Peyer's patch (tissue), 4 donors: ENCODE results near the gene WDR93.

Experiments used
- POLR2A ChIP-seq, 2 donors: fragments of 450-650 bp; IDR thresholded peaks; one replicate each; pipeline ENCODE4 v1.5.1; 2017; ENCODE audit warnings: antibody characterized with exemption in 2 of 2, mild to moderate bottlenecking in 2 of 2, moderate library complexity in 2 of 2
- TF ChIP-seq, protein P1 (sequence below), 6 experiments: fragments of 450-650 bp in 4 of 6; fragments of 200-600 bp in 2 of 6; sonication (generic) in 1 of 6; IDR thresholded peaks; one replicate each; pipeline ENCODE4 v1.5.1; 2017 to 2019; ENCODE audit warnings: antibody characterized with exemption in 6 of 6, mild to moderate bottlenecking in 3 of 6, moderate library complexity in 1 of 6

DNA sequence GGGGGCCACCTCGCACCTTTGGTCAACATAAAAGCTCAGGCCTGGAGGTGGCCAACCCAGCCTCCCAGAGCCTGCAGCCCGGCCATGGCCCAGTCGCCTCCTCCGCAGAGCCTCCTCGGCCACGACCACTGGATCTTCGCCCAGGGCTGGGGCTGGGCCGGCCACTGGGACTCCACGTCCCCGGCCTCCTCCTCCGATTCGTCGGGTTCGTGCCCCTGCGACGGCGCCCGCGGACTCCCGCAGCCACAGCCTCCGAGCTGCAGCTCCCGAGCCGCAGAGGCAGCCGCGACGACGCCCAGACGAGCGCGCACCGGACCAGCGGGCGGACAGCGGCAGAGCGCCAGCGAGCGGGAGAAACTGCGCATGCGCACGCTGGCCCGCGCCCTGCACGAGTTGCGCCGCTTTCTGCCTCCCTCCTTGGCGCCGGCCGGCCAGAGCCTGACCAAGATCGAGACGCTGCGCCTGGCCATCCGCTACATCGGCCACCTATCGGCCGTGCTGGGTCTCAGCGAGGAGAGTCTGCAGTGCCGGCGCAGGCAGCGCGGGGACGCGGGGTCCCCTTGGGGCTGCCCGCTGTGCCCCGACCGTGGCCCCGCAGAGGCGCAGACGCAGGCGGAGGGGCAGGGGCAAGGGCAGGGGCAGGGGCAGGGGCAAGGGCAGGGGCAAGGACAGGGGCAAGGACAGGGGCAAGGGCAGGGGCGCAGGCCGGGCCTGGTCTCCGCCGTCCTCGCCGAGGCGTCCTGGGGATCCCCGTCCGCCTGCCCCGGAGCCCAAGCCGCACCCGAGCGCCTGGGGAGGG lies 85.9 kb downstream of the WDR93 start, which contains the start of gene MESP2:
- peak in 1 of 2 donors; percentile 17 for TF ChIP-seq POLR2A (IDR thresholded peaks at IDR 0.05)
- TF ChIP-seq, protein P1, sequence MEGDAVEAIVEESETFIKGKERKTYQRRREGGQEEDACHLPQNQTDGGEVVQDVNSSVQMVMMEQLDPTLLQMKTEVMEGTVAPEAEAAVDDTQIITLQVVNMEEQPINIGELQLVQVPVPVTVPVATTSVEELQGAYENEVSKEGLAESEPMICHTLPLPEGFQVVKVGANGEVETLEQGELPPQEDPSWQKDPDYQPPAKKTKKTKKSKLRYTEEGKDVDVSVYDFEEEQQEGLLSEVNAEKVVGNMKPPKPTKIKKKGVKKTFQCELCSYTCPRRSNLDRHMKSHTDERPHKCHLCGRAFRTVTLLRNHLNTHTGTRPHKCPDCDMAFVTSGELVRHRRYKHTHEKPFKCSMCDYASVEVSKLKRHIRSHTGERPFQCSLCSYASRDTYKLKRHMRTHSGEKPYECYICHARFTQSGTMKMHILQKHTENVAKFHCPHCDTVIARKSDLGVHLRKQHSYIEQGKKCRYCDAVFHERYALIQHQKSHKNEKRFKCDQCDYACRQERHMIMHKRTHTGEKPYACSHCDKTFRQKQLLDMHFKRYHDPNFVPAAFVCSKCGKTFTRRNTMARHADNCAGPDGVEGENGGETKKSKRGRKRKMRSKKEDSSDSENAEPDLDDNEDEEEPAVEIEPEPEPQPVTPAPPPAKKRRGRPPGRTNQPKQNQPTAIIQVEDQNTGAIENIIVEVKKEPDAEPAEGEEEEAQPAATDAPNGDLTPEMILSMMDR (IDR thresholded peaks at IDR 0.05) = peak in 4 of 6 experiments; percentile 22 to 56 (median 52)
